Activated T-helper 2 cell treated with anti-CD3 and anti-CD28 coated beads, Interferon-gamma antibody, Interleukin-2, Interleukin-4, amounts not matched to agents 10 μg/mL and 5 μg/mL and 100 μg/mL, durations not matched to agents 14 hours and 24 hours and 36 hours (primary cell): ENCODE results near the gene SPACDR. TPM values are rescaled to one million over a fixed set of nuclear protein-coding genes. Genes with fewer than 3 reads are reported as not detected.

Source experiments
- DNase-seq: peaks from one replicate; pipeline ENCODE4 v3.0.0; 2021; ENCODE audit warnings: low spot score
- H3K27ac Mint-ChIP-seq: one replicate; pipeline ENCODE4 v1.8.0; 2021; ENCODE audit warnings: mixed read lengths
- H3K27me3 Mint-ChIP-seq: one replicate; pipeline ENCODE4 v1.8.0; 2021; ENCODE audit warnings: low read depth, mixed read lengths
- H3K36me3 Mint-ChIP-seq: one replicate; pipeline ENCODE4 v1.8.0; 2021; ENCODE audit warnings: low read depth, mixed read lengths
- H3K4me1 Mint-ChIP-seq: one replicate; pipeline ENCODE4 v1.8.0; 2021; ENCODE audit warnings: low read depth, mixed read lengths
- H3K4me3 Mint-ChIP-seq: one replicate; pipeline ENCODE4 v1.8.0; 2021; ENCODE audit warnings: low read depth, mild to moderate bottlenecking, moderate library complexity, mixed read lengths
- H3K9me3 Mint-ChIP-seq: one replicate; pipeline ENCODE4 v1.8.0; 2021; ENCODE audit warnings: mixed read lengths
- intact Hi-C: fragments of 100-400 bp; cut with micrococcal nuclease; formaldehyde crosslinking; loops from one replicate; pipeline ENCODE4 v1.15.1; 2023
- total RNA-seq: library from RNA; stranded (reverse); gene quantifications from 2 replicates; pipeline ENCODE4 v1.2.3, GENCODE V29; 2022

The SPACDR gene
- total RNA-seq, 1 donor from 2014 or later: 4.5 TPM

GRCh38 chr7:100481466-100481865, 17.4 kb upstream of the SPACDR start:
- no peak for DNase-seq
- Mint-ChIP-seq H3K4me3 (no peak overlapping the region), H3K27ac (no peak overlapping the region), H3K27me3 (peaks cover 2% of the 10 kb centered on the region), H3K4me1 (peaks cover 12% of the 10 kb centered on the region), H3K36me3 (peaks cover 11% of the 10 kb centered on the region), H3K9me3 (no peaks in the 10 kb centered on the region)
- intact Hi-C loops: no loop called here

GRCh38 chr7:100478958-100479660, 15.0 kb upstream of the SPACDR start, which contains the start of gene TSC22D4:
TSC22D4 (minus strand) TSS chr7:100479214; CDS start chr7:100478038, 1,176 bp downstream.
- Mint-ChIP-seq H3K4me1 (peaks cover 26% of the 10 kb centered on the region), H3K4me3 (peak within 1 kb of the TSS; percentile 99), H3K36me3 (peaks cover 30% of the 10 kb centered on the region), H3K27me3 (no peaks in the 10 kb centered on the region), H3K27ac (peak within 1 kb of the TSS; percentile 88), H3K9me3 (no peaks in the 10 kb centered on the region)
- intact Hi-C loops: loop anchor here (1.0 to 10.0 kb wide), 6 partner anchors 50 to 196 kb away; partner anchors contain the start of genes AGFG2, FBXO24, GNB2 and LRCH4
- DNase-seq: peak; percentile 86

GRCh38 chr7:100477871-100478267, 13.8 kb upstream of the SPACDR start:
- no peak for DNase-seq
- Mint-ChIP-seq H3K27me3 (no peaks in the 10 kb centered on the region), H3K4me3 (peak overlapping the region; percentile 99), H3K9me3 (no peaks in the 10 kb centered on the region), H3K27ac (peak overlapping the region; percentile 88), H3K4me1 (peaks cover 32% of the 10 kb centered on the region), H3K36me3 (peaks cover 41% of the 10 kb centered on the region)
- intact Hi-C loops: loop anchor here (2.0 to 10.0 kb wide), 4 partner anchors 61 to 197 kb away; partner anchors contain the start of genes AGFG2 and GNB2

GRCh38 chr7:100476903-100477870, 13.1 kb upstream of the SPACDR start:
- intact Hi-C loops: loop anchor here (10.0 kb wide), 1 partner anchor 198 kb away; the partner anchor contains the start of gene GNB2
- Mint-ChIP-seq H3K4me3 (peak overlapping the region; percentile 99), H3K4me1 (peaks cover 29% of the 10 kb centered on the region), H3K36me3 (peaks cover 44% of the 10 kb centered on the region), H3K27ac (peak overlapping the region; percentile 73), H3K27me3 (no peaks in the 10 kb centered on the region), H3K9me3 (no peaks in the 10 kb centered on the region)
- peak; percentile 32 for DNase-seq

- DNase-seq: no peak
- H3K9me3 Mint-ChIP-seq: no peaks in the 10 kb centered on the region
- peaks cover 48% of the 10 kb centered on the region for H3K36me3 Mint-ChIP-seq
- intact Hi-C loops: loop anchor here (10.0 kb wide), 1 partner anchor 199 kb away; the partner anchor contains the start of gene GNB2
- peak overlapping the region; percentile 99 for H3K4me3 Mint-ChIP-seq
- H3K27me3 Mint-ChIP-seq: no peaks in the 10 kb centered on the region
- peak overlapping the region; percentile 73 for H3K27ac Mint-ChIP-seq
- peaks cover 29% of the 10 kb centered on the region for H3K4me1 Mint-ChIP-seq
These were observed 12.2 kb upstream of the SPACDR start for GRCh38 chr7:100476101-100476780.

GRCh38 chr7:100475549-100475948, 11.5 kb upstream of the SPACDR start:
- Mint-ChIP-seq H3K27me3 (no peaks in the 10 kb centered on the region), H3K36me3 (peaks cover 51% of the 10 kb centered on the region), H3K4me3 (peak overlapping the region; percentile 99), H3K9me3 (no peaks in the 10 kb centered on the region), H3K27ac (peak overlapping the region; percentile 73), H3K4me1 (peaks cover 31% of the 10 kb centered on the region)
- DNase-seq: no peak
- intact Hi-C loops: loop anchor here (10.0 kb wide), 1 partner anchor 199 kb away; the partner anchor contains the start of gene GNB2

GRCh38 chr7:100472854-100473499, 8.9 kb upstream of the SPACDR start:
- DNase-seq: no peak
- Mint-ChIP-seq H3K4me3 (no peak overlapping the region), H3K36me3 (peaks cover 58% of the 10 kb centered on the region), H3K4me1 (peaks cover 28% of the 10 kb centered on the region), H3K27me3 (no peaks in the 10 kb centered on the region), H3K27ac (no peak overlapping the region), H3K9me3 (no peaks in the 10 kb centered on the region)
- intact Hi-C loops: loop anchor here (10.0 kb wide), 1 partner anchor 202 kb away; the partner anchor contains the start of gene GNB2

- H3K27me3 Mint-ChIP-seq: no peaks in the 10 kb centered on the region
- H3K4me1 Mint-ChIP-seq: peaks cover 28% of the 10 kb centered on the region
- no peak for DNase-seq
- H3K36me3 Mint-ChIP-seq: peaks cover 65% of the 10 kb centered on the region
- H3K4me3 Mint-ChIP-seq: no peak overlapping the region
- H3K9me3 Mint-ChIP-seq: no peaks in the 10 kb centered on the region
- intact Hi-C loops: loop anchor here (10.0 kb wide), 1 partner anchor 203 kb away; the partner anchor contains the start of gene GNB2
- H3K27ac Mint-ChIP-seq: no peak overlapping the region
These were observed 8.2 kb upstream of the SPACDR start for GRCh38 chr7:100472121-100472851.

- DNase-seq: no peak
- Mint-ChIP-seq H3K36me3 (peaks cover 61% of the 10 kb centered on the region), H3K4me3 (no peak overlapping the region), H3K27me3 (no peaks in the 10 kb centered on the region), H3K9me3 (no peaks in the 10 kb centered on the region), H3K27ac (peak overlapping the region; percentile 35), H3K4me1 (peaks cover 22% of the 10 kb centered on the region)
- intact Hi-C loops: loop anchor here (10.0 kb wide), 1 partner anchor 204 kb away; the partner anchor contains the start of gene GNB2
These were observed 7.0 kb upstream of the SPACDR start for GRCh38 chr7:100471021-100471420.

- H3K27me3 Mint-ChIP-seq: no peaks in the 10 kb centered on the region
- intact Hi-C loops: loop anchor here (1.0 to 10.0 kb wide), 2 partner anchors 90 to 205 kb away; partner anchors contain the start of gene GNB2
- DNase-seq: peak; percentile 69
- no peaks in the 10 kb centered on the region for H3K9me3 Mint-ChIP-seq
- H3K27ac Mint-ChIP-seq: no peak overlapping the region
- peaks cover 58% of the 10 kb centered on the region for H3K36me3 Mint-ChIP-seq
- peaks cover 13% of the 10 kb centered on the region for H3K4me1 Mint-ChIP-seq
- no peak overlapping the region for H3K4me3 Mint-ChIP-seq
These were observed 5.4 kb upstream of the SPACDR start for GRCh38 chr7:100469227-100470044.
